Parathyroid adenoma (tissue), 2 donors: ENCODE results near the gene SEC14L5.

Source experiments
- H2AFZ ChIP-seq: fragments of 300-600 bp; sonication (generic); one replicate; pipeline ENCODE4 v1.7.0; 2017; ENCODE audit warnings: antibody characterized with exemption, mild to moderate bottlenecking
- H3K27ac ChIP-seq: fragments of 300-600 bp; sonication (generic); one replicate; pipeline ENCODE4 v1.7.0; 2017
- H3K27me3 ChIP-seq: fragments of 300-600 bp; sonication (generic); one replicate; pipeline ENCODE4 v1.7.0; 2017; ENCODE audit warnings: low read length; ENCODE audit not compliant: control insufficient read depth, insufficient read depth
- H3K36me3 ChIP-seq: fragments of 300-600 bp; sonication (generic); one replicate; pipeline ENCODE4 v1.7.0; 2017; ENCODE audit warnings: low read length; ENCODE audit not compliant: control insufficient read depth, insufficient read depth
- H3K4me1 ChIP-seq: fragments of 300-600 bp; sonication (generic); one replicate; pipeline ENCODE4 v1.7.0; 2017; ENCODE audit warnings: control low read depth
- H3K4me2 ChIP-seq: fragments of 300-600 bp; sonication (generic); one replicate; pipeline ENCODE4 v1.7.0; 2017; ENCODE audit warnings: low read length
- H3K4me3 ChIP-seq: fragments of 300-600 bp; sonication (generic); one replicate; pipeline ENCODE4 v1.7.0; 2017; ENCODE audit warnings: low read depth, low read length
- H3K79me2 ChIP-seq: fragments of 300-600 bp; sonication (generic); one replicate; pipeline ENCODE4 v1.7.0; 2017; ENCODE audit warnings: control low read depth
- H3K9ac ChIP-seq: fragments of 300-600 bp; sonication (generic); one replicate; pipeline ENCODE4 v1.7.0; 2017; ENCODE audit warnings: mild to moderate bottlenecking
- H3K9me3 ChIP-seq: fragments of 300-600 bp; sonication (generic); one replicate; pipeline ENCODE4 v1.7.0; 2017; ENCODE audit warnings: low read length; ENCODE audit not compliant: control insufficient read depth
- CTCF ChIP-seq: fragments of 300-600 bp; sonication (generic); IDR thresholded peaks from one replicate; pipeline ENCODE4 v1.7.0; 2017; ENCODE audit warnings: antibody characterized with exemption, mild to moderate bottlenecking
- donor health status: primary hyperparathyroidism.

The SEC14L5 gene

GRCh38 chr16:4936991-4937781 is 20.9 kb upstream of the SEC14L5 start, which contains the start of gene PPL:
PPL (minus strand) TSS chr16:4937148; CDS start chr16:4937045, 103 bp downstream.
- H3K9ac ChIP-seq, result peak within 1 kb of the TSS; percentile 49
- peak within 1 kb of the TSS; percentile 93 for H3K27ac ChIP-seq
- no peaks in the 10 kb centered on the region for H3K27me3 ChIP-seq
- no peak for TF ChIP-seq CTCF
- no peaks in the 10 kb centered on the region for H3K79me2 ChIP-seq
- no peaks in the 10 kb centered on the region for H3K36me3 ChIP-seq
- peaks cover 5% of the 10 kb centered on the region for H3K4me1 ChIP-seq
- H3K9me3 ChIP-seq, result no peaks in the 10 kb centered on the region
- H2AFZ ChIP-seq, result peak within 1 kb of the TSS; percentile 95
- H3K4me2 ChIP-seq, result peak within 1 kb of the TSS; percentile 91
- H3K4me3 ChIP-seq, result peak within 1 kb of the TSS; percentile 66

- Histone ChIP-seq H3K36me3 (no peaks in the 10 kb centered on the region), H3K9me3 (no peaks in the 10 kb centered on the region), H3K9ac (peak overlapping the region; percentile 49), H3K27ac (peak overlapping the region; percentile 93), H3K4me2 (peak overlapping the region; percentile 81), H3K4me3 (peak overlapping the region; percentile 53), H3K79me2 (no peaks in the 10 kb centered on the region), H3K4me1 (peaks cover 5% of the 10 kb centered on the region), H3K27me3 (no peaks in the 10 kb centered on the region), H2AFZ (peak overlapping the region; percentile 95)
- TF ChIP-seq CTCF, result no peak
These were observed 20.1 kb upstream of the SEC14L5 start for GRCh38 chr16:4937782-4938682.

GRCh38 chr16:4938683-4939030 is 19.5 kb upstream of the SEC14L5 start:
- no peak overlapping the region for H3K9ac ChIP-seq
- H3K27ac ChIP-seq, result no peak overlapping the region
- H3K4me1 ChIP-seq, result peaks cover 5% of the 10 kb centered on the region

GRCh38 chr16:4940719-4941118 is 17.4 kb upstream of the SEC14L5 start:
- peaks cover 22% of the 10 kb centered on the region for H3K4me1 ChIP-seq
- H3K4me3 ChIP-seq, result no peak overlapping the region
- no peaks in the 10 kb centered on the region for H3K79me2 ChIP-seq
- H3K9me3 ChIP-seq, result no peaks in the 10 kb centered on the region
- no peaks in the 10 kb centered on the region for H3K27me3 ChIP-seq
- no peak overlapping the region for H3K9ac ChIP-seq
- no peak overlapping the region for H2AFZ ChIP-seq
- no peak for TF ChIP-seq CTCF
- H3K27ac ChIP-seq, result no peak overlapping the region
- H3K4me2 ChIP-seq, result no peak overlapping the region
- H3K36me3 ChIP-seq, result no peaks in the 10 kb centered on the region

More at GRCh38 chr16:4938683-4939030, 19.5 kb upstream of the SEC14L5 start:
- Histone ChIP-seq H3K9me3 (no peaks in the 10 kb centered on the region), H3K27me3 (no peaks in the 10 kb centered on the region), H3K4me3 (no peak overlapping the region), H2AFZ (no peak overlapping the region), H3K36me3 (no peaks in the 10 kb centered on the region), H3K79me2 (no peaks in the 10 kb centered on the region), H3K4me2 (no peak overlapping the region)
- TF ChIP-seq CTCF, result no peak
